ENCODE measurements around the gene PPFIA1. TPM values are rescaled to one million over a fixed set of nuclear protein-coding genes. Genes with fewer than 3 reads are reported as not detected.
"Not testable (repeated sequence)": the region's sequence is repeated elsewhere in the genome, so short reads cannot be mapped to it uniquely, and the experiment has no call there.

PPFIA1 gene
- total RNA-seq, 1 experiment from 2014 or later: 35.0 TPM

DNA sequence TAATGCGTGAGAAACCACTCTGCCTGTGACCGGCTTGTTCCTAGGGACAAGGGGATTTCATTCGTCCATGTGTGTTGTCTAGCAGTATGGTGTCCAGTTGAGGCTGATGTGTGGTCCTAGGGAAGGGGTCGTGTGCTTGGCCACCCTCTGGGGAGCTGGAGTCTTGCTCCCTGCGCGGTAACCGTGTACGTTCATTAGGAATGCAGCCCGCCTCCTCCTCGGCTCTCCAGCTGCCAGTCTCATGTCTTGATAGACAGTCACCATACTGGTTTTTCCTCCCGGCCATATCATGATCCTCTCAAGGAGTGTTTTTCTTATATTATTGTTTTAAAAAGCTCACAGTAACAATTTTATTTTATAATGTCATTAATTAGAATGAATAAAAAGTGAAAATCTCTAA lies 133.8 kb downstream of the PPFIA1 start:
- Histone ChIP-seq H3K27ac (no peak overlapping the region), H3K27me3 (no peaks in the 10 kb centered on the region), H3K4me1 (no peaks in the 10 kb centered on the region), H3K9me3 (replicated peaks) (no peaks in the 10 kb centered on the region), H3K36me3 (peaks cover 21% of the 10 kb centered on the region; the same call in 1 of the 2 replicates), H3K4me3 (no peak overlapping the region)
- DNase-seq: no peak

DNA sequence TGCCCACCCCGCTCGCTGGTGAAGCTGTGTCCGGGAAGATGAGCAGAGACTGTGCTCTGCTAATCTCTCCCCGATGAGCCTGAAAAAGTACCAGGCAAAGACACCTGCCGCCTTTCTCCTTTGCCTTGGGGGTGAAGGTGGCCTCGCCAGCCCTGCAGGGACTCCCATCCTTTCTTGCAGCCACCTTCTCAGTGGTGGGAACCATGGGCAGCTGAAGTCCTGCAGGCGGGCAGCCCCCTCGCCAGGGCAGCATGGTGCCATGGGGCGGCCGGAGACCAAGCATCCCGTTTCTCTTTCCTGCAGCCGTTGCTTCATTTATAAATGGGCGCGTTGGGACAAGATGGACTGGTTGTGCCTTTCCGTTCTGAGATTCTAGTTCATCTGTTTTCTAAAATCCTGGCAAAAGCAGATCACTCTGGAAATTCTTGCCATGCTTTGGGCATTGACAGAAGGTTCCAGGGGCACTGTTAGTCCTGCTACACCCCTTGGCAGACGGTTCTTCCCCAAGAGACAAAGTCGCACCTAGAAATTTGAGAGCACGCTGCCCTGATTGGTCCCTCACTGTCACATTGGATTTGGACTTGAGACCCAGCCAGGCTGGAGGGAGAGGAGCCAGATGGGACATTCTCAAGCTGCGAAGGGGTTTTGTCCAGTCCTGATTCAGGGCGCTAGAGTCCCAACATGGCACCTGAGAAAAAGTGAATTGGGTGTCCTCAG lies 135.3 kb downstream of the PPFIA1 start:
- Histone ChIP-seq H3K4me3 (no peak overlapping the region), H3K27me3 (no peaks in the 10 kb centered on the region), H3K4me1 (no peaks in the 10 kb centered on the region), H3K9me3 (replicated peaks) (no peaks in the 10 kb centered on the region), H3K36me3 (peaks cover 28% of the 10 kb centered on the region), H3K27ac (no peak overlapping the region)
- DNase-seq: no peak

DNA sequence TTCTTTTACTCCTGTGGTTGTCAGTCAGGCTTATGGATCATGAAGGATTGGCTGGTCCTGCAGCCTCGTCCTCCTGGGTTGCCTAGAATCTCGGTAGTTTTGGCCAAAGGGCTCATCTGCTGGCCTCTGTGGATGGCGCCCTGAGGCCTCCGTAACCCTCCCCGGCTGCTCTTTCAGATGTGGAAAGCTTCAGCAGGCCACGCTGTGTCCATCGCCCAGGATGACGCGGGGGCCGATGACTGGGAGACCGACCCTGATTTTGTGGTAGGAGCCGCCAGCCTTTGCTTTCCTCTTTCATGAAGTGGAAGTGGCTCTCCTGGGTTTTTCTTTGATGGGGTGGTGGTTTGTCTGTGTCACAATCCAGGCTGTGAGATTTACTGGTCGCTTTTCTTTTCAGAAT lies 136.6 kb downstream of the PPFIA1 start:
- peaks cover 30% of the 10 kb centered on the region for H3K36me3 ChIP-seq
- no peaks in the 10 kb centered on the region for H3K27me3 ChIP-seq
- no peak overlapping the region for H3K4me3 ChIP-seq
- no peak for DNase-seq
- no peak overlapping the region for H3K27ac ChIP-seq
- no peaks in the 10 kb centered on the region for H3K4me1 ChIP-seq
- no peaks in the 10 kb centered on the region for H3K9me3 ChIP-seq (replicated peaks)

DNA sequence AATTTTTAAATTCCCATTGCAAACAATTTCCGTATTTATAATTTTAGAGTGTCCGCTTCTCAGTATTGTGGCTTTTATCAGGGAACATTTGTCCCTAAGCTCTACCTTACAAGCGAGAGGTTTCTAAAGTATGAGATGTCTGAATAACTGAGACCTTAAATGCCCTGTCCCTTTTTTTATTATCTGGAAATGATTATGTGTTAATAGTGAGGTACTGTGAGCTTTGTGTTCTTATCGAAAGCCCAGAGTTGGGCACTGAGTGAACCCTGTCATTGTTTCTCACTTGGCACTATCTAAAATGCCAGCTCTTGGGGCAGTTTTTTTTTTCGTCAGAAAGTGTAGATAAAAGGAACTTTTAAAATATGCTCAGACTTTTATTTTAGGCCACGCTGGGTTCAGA lies 137.3 kb downstream of the PPFIA1 start:
- DNase-seq: no peak
- Histone ChIP-seq H3K27me3 (no peaks in the 10 kb centered on the region), H3K9me3 (replicated peaks) (no peaks in the 10 kb centered on the region), H3K36me3 (peaks cover 30% of the 10 kb centered on the region), H3K4me1 (no peaks in the 10 kb centered on the region), H3K27ac (no peak overlapping the region), H3K4me3 (no peak overlapping the region)

DNA sequence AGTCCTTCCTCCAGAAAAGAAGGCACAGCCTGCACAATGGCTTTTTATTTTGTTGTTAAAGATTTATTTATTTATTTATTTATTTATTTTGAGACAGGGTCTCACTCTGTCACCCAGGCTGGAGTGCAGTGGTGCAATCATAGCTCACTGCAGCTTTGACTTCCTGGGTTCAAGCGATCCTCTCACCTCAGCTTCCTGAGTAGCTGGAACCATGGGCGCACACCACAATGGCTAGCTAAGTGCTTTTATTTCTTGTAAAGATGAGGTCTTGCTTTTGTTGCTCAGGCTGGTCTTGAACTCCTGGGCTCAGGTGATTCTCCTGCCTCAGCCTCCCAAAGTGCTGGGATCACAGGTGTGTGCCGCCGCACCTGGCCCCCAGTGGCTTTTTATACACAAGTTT lies 137.8 kb downstream of the PPFIA1 start:
- H3K36me3 ChIP-seq: peaks cover 30% of the 10 kb centered on the region
- H3K27ac ChIP-seq; H3K9me3 ChIP-seq (replicated peaks); DNase-seq; H3K4me3 ChIP-seq; H3K4me1 ChIP-seq; H3K27me3 ChIP-seq: not testable (repeated sequence)

DNA sequence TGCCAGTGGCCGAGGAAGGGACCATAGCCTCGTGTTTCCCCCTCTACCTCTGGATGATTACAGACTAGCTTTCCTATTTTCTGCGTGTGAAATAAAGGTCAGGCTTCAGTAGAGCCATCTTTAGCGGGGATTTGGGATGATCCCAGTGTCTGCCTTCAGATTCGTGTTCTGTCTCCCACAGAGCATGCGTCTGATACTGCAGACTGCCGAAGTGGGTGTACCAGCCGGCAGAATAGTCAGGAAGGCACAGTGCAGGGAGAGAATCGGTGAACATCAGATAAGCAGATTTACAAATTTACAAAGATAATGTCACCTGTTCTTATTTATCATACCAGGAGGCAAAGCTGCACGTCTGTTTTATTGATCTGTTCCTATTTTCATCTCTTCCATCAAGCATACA lies 138.9 kb downstream of the PPFIA1 start:
- DNase-seq: no peak
- no peaks in the 10 kb centered on the region for H3K4me1 ChIP-seq
- H3K36me3 ChIP-seq: peaks cover 30% of the 10 kb centered on the region
- no peaks in the 10 kb centered on the region for H3K27me3 ChIP-seq
- no peak overlapping the region for H3K27ac ChIP-seq
- no peaks in the 10 kb centered on the region for H3K9me3 ChIP-seq (replicated peaks)
- H3K4me3 ChIP-seq: no peak overlapping the region

DNA sequence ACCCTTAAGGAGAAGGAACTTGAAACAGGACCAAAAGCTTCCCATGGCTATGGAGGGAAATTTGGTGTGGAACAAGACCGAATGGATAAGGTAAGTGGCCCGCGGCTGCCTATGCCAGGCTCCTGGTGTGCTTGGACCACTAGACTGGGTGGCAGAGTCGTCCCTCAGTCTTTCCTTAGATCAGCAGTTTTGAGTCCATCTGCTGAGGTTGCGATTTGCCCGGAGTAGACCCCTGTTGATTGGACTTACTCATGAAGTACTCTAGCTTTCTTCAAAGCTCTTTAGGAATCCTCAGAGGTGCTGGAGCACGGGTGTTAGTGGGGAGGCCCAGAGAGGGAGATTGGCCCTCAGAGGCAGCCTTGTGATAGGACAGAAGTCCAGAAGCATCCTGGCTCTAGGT lies 139.4 kb downstream of the PPFIA1 start:
- H3K4me3 ChIP-seq: no peak overlapping the region
- no peaks in the 10 kb centered on the region for H3K4me1 ChIP-seq
- H3K27me3 ChIP-seq: no peaks in the 10 kb centered on the region
- peaks cover 30% of the 10 kb centered on the region for H3K36me3 ChIP-seq
- no peak overlapping the region for H3K27ac ChIP-seq
- H3K9me3 ChIP-seq (replicated peaks): no peaks in the 10 kb centered on the region
- no peak for DNase-seq

DNA sequence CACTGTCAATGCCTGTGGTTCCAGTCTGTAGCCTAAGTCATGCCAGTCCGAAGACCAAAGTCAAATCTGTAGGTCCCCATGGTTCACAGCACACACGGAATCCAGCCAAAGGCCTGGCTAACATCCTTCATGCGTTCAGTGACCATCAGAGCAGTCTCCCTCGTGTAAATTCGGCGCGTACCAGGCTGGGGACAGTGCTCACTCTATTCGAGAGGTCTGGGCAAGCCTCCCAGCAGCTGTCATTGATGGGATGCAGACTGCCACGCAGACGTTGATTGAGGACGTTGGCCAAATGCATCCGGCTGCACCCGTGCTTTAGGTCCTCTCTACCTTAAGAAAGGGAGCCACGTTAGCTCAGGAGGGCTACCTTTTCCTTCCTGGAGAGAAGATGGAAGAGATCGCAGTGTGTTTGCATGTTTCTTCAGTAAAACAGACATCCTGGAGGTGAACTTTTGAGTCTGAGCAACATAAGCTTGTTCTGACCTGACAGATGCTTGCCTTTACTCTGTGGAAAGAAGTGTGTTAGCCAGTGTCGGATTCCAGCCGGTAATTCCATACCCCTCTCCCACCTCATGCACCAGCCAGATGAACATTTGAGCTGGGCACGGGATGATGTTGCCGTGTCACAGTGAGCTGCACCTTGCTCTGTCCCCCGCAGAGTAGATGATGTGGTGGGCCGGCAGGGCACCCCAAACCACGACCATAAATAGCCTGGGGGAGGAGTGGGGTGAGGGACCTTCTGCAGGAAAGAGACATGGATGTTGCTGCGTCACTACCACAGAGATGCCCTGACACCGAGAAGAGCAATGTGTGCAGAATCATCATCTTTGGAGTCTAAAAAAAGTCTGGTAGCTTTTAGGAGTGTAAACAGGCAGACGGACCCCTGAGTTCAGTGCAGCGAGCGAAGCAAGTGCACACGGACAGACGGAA lies 140.1 kb downstream of the PPFIA1 start:
- Histone ChIP-seq H3K27me3 (no peaks in the 10 kb centered on the region), H3K4me3 (no peak overlapping the region), H3K9me3 (replicated peaks) (no peaks in the 10 kb centered on the region), H3K4me1 (no peaks in the 10 kb centered on the region), H3K27ac (no peak overlapping the region), H3K36me3 (peaks cover 30% of the 10 kb centered on the region)
- no peak for DNase-seq

DNA sequence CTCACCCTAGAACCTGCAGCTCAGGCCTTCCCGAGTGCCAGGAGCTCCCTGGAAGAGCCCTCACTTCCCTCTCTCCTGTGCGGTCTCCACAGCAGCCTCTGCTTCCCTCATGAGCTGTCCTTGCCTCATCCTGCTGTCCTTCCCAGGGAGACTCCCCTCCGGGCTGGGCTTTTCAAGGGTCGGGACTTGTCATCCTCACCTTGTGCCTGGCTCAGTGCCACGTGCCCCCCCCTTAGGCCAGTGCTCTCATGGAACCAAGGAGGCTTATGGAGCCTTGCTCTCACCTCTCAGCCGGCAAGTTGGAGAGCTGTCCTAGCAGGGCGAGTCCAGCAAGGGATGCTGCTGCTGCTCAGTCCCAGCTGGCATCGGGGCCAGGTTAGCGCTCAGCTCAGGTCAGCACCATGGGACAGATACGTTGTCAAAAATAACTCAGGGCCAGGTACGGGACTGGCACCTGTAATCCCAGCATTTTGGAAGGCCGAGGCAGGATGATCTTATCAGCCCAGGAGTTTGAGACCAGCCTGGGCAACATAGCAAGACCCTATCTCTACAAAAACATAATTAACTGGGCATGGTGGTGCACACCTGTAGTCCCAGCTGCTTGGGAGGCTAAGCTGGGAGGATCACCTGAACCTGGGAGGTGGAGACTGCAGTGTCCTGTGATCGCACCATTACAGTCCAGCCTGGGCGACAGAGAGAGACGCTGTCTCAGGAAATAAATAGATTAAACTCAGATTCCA lies 141.4 kb downstream of the PPFIA1 start:
- no peak for DNase-seq
- Histone ChIP-seq H3K27ac (no peak overlapping the region), H3K9me3 (replicated peaks) (no peaks in the 10 kb centered on the region), H3K36me3 (peaks cover 24% of the 10 kb centered on the region), H3K4me3 (no peak overlapping the region), H3K27me3 (no peaks in the 10 kb centered on the region), H3K4me1 (no peaks in the 10 kb centered on the region)

DNA sequence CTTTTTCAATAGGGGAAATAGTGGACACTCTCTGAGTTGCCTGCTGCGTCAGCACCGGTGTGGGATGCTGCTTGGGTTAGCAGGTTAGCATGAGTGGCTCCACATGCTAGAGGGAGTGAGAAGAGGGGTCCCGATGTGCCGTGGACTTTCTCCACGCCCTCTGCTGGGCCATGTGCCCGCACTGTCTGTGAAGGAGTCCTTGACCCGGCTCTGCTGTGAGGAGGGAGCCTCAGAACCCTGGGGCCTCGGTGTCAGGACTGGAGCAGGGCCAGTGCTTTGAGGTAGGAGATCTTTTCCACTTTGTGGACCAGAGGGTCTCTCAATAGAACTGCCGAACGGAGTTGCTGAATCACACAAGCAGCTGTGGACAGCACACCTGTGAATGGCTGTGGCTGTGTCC lies 142.7 kb downstream of the PPFIA1 start:
- Histone ChIP-seq H3K4me1 (no peaks in the 10 kb centered on the region), H3K9me3 (replicated peaks) (no peaks in the 10 kb centered on the region), H3K4me3 (no peak overlapping the region), H3K36me3 (peaks cover 31% of the 10 kb centered on the region), H3K27ac (no peak overlapping the region), H3K27me3 (no peaks in the 10 kb centered on the region)
- no peak for DNase-seq

DNA sequence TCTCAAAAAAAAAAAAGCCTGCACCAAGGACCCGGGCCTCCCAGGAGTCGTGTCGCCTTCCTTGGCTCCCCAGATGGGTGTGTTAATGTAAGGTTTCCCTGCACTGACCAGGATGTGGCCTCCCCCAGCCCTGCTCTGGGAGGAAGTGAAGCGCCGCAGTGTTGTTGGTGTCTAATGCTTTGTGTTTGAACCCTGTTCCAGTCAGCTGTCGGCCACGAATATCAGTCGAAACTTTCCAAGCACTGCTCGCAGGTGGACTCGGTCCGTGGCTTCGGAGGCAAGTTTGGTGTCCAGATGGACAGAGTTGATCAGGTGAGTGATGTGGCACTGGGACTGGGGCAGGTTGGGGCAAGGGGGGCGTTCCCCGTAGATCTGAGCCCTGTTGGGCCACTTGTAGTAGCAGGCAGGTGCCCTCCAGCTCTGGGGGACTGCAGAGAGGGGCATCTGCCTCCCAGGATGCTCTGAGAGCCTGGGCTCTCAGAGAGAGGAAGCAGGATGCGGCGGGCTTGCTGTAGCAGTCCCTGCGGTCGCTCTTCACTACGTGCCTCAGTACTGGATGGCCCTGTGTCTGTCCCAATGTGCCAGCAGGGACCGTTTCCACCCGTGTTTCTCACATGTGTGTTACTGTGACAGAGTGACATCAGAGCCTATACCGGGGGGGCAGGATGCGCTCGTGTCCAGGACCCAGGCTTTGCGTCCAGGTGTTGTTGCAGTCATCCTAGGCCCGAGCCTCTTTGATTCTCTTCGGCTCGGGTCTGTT lies 144.0 kb downstream of the PPFIA1 start:
- no peak for DNase-seq
- H3K36me3 ChIP-seq: peaks cover 21% of the 10 kb centered on the region
- no peak overlapping the region for H3K27ac ChIP-seq
- H3K4me3 ChIP-seq: no peak overlapping the region
- no peaks in the 10 kb centered on the region for H3K4me1 ChIP-seq
- no peaks in the 10 kb centered on the region for H3K9me3 ChIP-seq (replicated peaks)
- H3K27me3 ChIP-seq: no peaks in the 10 kb centered on the region

DNA sequence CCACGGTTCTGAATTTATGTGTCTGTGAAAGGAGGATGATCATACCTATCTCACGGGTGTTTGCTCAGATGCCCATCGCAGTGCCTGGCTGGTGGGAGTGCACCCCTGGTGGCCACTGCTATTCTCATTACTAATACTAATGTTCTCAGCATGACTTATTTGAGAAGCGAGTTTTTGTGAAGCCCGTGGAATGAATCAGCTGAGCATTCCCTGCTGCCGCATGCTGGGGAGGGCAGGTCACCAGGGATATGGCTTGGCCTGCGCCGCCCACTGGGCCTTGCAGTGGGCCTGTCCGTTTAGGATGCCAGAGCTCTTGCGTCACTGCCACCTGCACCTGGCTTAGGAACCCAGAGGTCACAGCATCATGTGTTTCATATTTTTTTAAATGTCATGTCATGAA lies 144.7 kb downstream of the PPFIA1 start:
- H3K9me3 ChIP-seq (replicated peaks): no peaks in the 10 kb centered on the region
- no peak for DNase-seq
- H3K4me3 ChIP-seq: no peak overlapping the region
- H3K36me3 ChIP-seq: peaks cover 23% of the 10 kb centered on the region
- no peak overlapping the region for H3K27ac ChIP-seq
- no peaks in the 10 kb centered on the region for H3K27me3 ChIP-seq
- no peaks in the 10 kb centered on the region for H3K4me1 ChIP-seq

DNA sequence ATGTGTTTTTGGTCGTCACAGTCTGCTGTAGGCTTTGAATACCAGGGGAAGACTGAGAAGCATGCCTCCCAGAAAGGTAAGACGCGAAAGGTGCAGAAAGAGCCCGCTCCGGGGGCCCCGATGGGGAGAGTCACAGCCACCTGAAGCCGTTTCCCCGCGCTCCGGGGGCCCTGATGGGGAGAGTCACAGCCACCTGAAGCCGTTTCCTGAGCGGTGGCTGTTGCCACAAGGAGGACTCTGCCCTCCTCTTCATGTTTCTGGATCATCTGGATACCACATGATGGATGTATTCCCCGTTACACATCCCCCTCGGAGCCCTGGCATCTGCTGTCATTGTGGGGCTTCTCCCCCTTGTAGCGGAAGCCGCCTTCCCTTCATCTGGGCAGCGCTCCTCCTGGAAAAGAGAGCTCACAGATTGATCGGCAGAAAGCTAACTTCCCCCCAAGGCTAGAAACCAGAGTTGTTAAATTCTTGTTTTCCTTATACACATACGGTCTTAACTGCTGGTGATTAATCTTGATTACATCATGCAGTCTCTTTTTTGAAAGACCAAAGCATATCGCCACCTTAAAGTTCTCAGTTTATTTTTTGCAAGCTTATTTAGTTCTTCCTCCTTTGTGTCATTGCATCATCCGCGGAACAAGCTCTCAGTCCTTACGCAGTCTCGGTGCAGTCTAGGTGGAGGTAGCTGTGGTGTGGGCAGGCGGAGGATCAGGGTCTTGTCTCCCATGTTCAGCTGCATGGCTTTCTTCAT lies 145.3 kb downstream of the PPFIA1 start:
- Histone ChIP-seq H3K9me3 (replicated peaks) (no peaks in the 10 kb centered on the region), H3K4me3 (no peak overlapping the region), H3K27me3 (no peaks in the 10 kb centered on the region), H3K4me1 (no peaks in the 10 kb centered on the region), H3K36me3 (peaks cover 24% of the 10 kb centered on the region), H3K27ac (no peak overlapping the region)
- DNase-seq: no peak

DNA sequence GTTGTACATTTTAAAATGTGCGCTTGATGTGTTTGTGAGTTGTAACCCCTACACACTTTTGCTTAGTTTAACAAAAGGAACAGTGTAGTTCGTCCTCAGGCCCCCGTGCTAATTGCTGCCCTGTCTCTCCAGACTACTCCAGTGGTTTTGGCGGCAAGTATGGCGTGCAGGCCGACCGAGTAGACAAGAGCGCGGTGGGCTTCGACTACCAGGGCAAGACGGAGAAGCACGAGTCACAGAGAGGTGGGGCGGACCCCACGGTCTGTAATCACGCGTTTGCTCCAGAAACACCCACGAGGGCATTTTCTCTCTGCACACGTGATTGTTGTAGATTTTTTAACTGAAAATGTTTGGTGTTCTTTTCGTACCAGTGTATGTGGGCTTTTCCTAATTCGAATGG lies 146.4 kb downstream of the PPFIA1 start:
- DNase-seq: no peak
- Histone ChIP-seq H3K4me3 (no peak overlapping the region), H3K27ac (no peak overlapping the region), H3K4me1 (no peaks in the 10 kb centered on the region), H3K36me3 (peaks cover 27% of the 10 kb centered on the region), H3K9me3 (replicated peaks) (no peaks in the 10 kb centered on the region), H3K27me3 (no peaks in the 10 kb centered on the region)
